ENCODE results near the gene RABGAP1L.

RABGAP1L gene

GRCh38 chr1:174746024-174746808 is 586.9 kb downstream of the RABGAP1L start:
- Histone ChIP-seq H3K4me3 (ENCODE audit: extremely low read depth, insufficient read depth, low read length, poor library complexity, severe bottlenecking) (no peak overlapping the region), H3K36me3 (ENCODE audit: control insufficient read depth, insufficient read depth, low read length) (no peaks in the 10 kb centered on the region), H3K27ac (ENCODE audit: low read depth, low read length, severe bottlenecking) (no peak overlapping the region), H3K4me1 (ENCODE audit: control insufficient read depth, insufficient read depth, low read length, poor library complexity, severe bottlenecking) (no peaks in the 10 kb centered on the region), H3K9me3 (ENCODE audit: control insufficient read depth, low read length) (no peaks in the 10 kb centered on the region)
- 80 to 89% methylated on average over 1 to 2 of the region's 2 CpGs for WGBS, 2 experiments (ENCODE audit: insufficient coverage in 2 of 2)

DNA sequence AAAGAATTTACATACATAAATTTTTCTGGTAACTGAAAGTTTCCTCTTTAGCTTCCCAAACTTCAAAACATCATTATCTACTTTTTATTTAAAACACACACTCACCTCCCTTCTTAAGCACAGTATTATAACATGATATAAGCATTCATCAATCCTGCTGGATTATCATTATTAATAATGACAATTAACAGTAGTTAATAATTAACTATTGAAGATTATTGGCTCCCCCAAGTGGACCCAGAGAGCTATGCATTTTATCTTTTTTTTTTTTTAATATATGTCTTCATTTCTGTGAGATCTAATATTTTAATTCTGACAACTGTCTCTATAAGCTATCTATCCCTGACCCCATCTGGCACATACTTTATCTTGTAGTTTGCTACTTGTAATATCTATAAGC is 588.3 kb downstream of the RABGAP1L start:
- H3K36me3 ChIP-seq (ENCODE audit: control insufficient read depth, insufficient read depth, low read length): no peaks in the 10 kb centered on the region
- H3K4me3 ChIP-seq (ENCODE audit: extremely low read depth, insufficient read depth, low read length, poor library complexity, severe bottlenecking): no peak overlapping the region
- H3K4me1 ChIP-seq (ENCODE audit: control insufficient read depth, insufficient read depth, low read length, poor library complexity, severe bottlenecking): no peaks in the 10 kb centered on the region
- no peaks in the 10 kb centered on the region for H3K9me3 ChIP-seq (ENCODE audit: control insufficient read depth, low read length)
- no peak overlapping the region for H3K27ac ChIP-seq (ENCODE audit: low read depth, low read length, severe bottlenecking)

- 95 to 96% methylated on average over 7 of the region's 7 CpGs for WGBS, 2 experiments (ENCODE audit: insufficient coverage in 2 of 2)
- Histone ChIP-seq H3K27ac (ENCODE audit: low read depth, low read length, severe bottlenecking) (no peak overlapping the region), H3K4me3 (ENCODE audit: extremely low read depth, insufficient read depth, low read length, poor library complexity, severe bottlenecking) (no peak overlapping the region), H3K9me3 (ENCODE audit: control insufficient read depth, low read length) (no peaks in the 10 kb centered on the region), H3K4me1 (ENCODE audit: control insufficient read depth, insufficient read depth, low read length, poor library complexity, severe bottlenecking) (no peaks in the 10 kb centered on the region), H3K36me3 (ENCODE audit: control insufficient read depth, insufficient read depth, low read length) (no peaks in the 10 kb centered on the region)
Measured at GRCh38 chr1:174748586-174748985, 589.3 kb downstream of the RABGAP1L start.

GRCh38 chr1:174753131-174753530 is 593.8 kb downstream of the RABGAP1L start:
- Histone ChIP-seq H3K36me3 (ENCODE audit: control insufficient read depth, insufficient read depth, low read length) (no peaks in the 10 kb centered on the region), H3K9me3 (ENCODE audit: control insufficient read depth, low read length) (no peaks in the 10 kb centered on the region), H3K4me1 (ENCODE audit: control insufficient read depth, insufficient read depth, low read length, poor library complexity, severe bottlenecking) (no peaks in the 10 kb centered on the region), H3K4me3 (ENCODE audit: extremely low read depth, insufficient read depth, low read length, poor library complexity, severe bottlenecking) (no peak overlapping the region), H3K27ac (ENCODE audit: low read depth, low read length, severe bottlenecking) (no peak overlapping the region)
- no CpG with 5 or more reads among the region's 1 CpG for WGBS, 2 experiments (ENCODE audit: insufficient coverage in 2 of 2)

GRCh38 chr1:174761335-174761734 is 602.0 kb downstream of the RABGAP1L start:
- H3K9me3 ChIP-seq (ENCODE audit: control insufficient read depth, low read length): no peaks in the 10 kb centered on the region
- H3K4me1 ChIP-seq (ENCODE audit: control insufficient read depth, insufficient read depth, low read length, poor library complexity, severe bottlenecking): no peaks in the 10 kb centered on the region
- 92 to 93% methylated on average over 14 to 16 of the region's 19 CpGs for WGBS, 2 experiments (ENCODE audit: insufficient coverage in 2 of 2)
- H3K36me3 ChIP-seq (ENCODE audit: control insufficient read depth, insufficient read depth, low read length): no peaks in the 10 kb centered on the region
- H3K4me3 ChIP-seq (ENCODE audit: extremely low read depth, insufficient read depth, low read length, poor library complexity, severe bottlenecking): no peak overlapping the region
- no peak overlapping the region for H3K27ac ChIP-seq (ENCODE audit: low read depth, low read length, severe bottlenecking)

- H3K4me3 ChIP-seq (ENCODE audit: extremely low read depth, insufficient read depth, low read length, poor library complexity, severe bottlenecking): no peak overlapping the region
- WGBS, 2 experiments (ENCODE audit: insufficient coverage in 2 of 2): 97 to 100% methylated on average over 2 to 4 of the region's 4 CpGs
- H3K4me1 ChIP-seq (ENCODE audit: control insufficient read depth, insufficient read depth, low read length, poor library complexity, severe bottlenecking): no peaks in the 10 kb centered on the region
- H3K36me3 ChIP-seq (ENCODE audit: control insufficient read depth, insufficient read depth, low read length): no peaks in the 10 kb centered on the region
- H3K27ac ChIP-seq (ENCODE audit: low read depth, low read length, severe bottlenecking): no peak overlapping the region
- H3K9me3 ChIP-seq (ENCODE audit: control insufficient read depth, low read length): no peaks in the 10 kb centered on the region
Measured at GRCh38 chr1:174761901-174762585, 602.7 kb downstream of the RABGAP1L start.

GRCh38 chr1:174764191-174764590 is 604.9 kb downstream of the RABGAP1L start:
- H3K9me3 ChIP-seq (ENCODE audit: control insufficient read depth, low read length): no peaks in the 10 kb centered on the region
- no peak overlapping the region for H3K27ac ChIP-seq (ENCODE audit: low read depth, low read length, severe bottlenecking)
- 94 to 100% methylated on average over 2 of the region's 2 CpGs for WGBS, 2 experiments (ENCODE audit: insufficient coverage in 2 of 2)
- no peaks in the 10 kb centered on the region for H3K36me3 ChIP-seq (ENCODE audit: control insufficient read depth, insufficient read depth, low read length)
- no peak overlapping the region for H3K4me3 ChIP-seq (ENCODE audit: extremely low read depth, insufficient read depth, low read length, poor library complexity, severe bottlenecking)
- no peaks in the 10 kb centered on the region for H3K4me1 ChIP-seq (ENCODE audit: control insufficient read depth, insufficient read depth, low read length, poor library complexity, severe bottlenecking)

DNA sequence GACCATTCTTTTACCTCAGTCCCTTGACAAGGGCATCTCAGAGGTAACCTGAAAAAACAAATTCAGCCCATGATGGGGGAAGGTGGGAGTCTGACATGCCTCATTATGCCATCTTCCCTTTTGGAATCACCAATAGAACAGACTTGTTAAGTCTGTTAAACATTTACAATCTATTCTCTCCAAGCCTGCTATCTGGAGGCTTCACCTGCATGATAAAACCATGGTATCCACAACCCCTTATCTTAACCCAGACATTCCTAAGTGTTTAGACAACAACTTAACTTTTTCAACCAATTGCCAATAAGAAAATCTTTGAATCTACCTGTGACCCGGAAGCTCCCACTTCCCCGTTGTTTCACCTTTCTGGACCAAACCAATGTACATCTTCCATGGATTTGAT is 607.4 kb downstream of the RABGAP1L start:
- 93% methylated on average over 2 of the region's 2 CpGs; no CpG with 5 or more reads in 1 of the 2 experiments for WGBS, 2 experiments (ENCODE audit: insufficient coverage in 2 of 2)
- H3K36me3 ChIP-seq (ENCODE audit: control insufficient read depth, insufficient read depth, low read length): no peaks in the 10 kb centered on the region
- no peak overlapping the region for H3K4me3 ChIP-seq (ENCODE audit: extremely low read depth, insufficient read depth, low read length, poor library complexity, severe bottlenecking)
- no peaks in the 10 kb centered on the region for H3K9me3 ChIP-seq (ENCODE audit: control insufficient read depth, low read length)
- H3K27ac ChIP-seq (ENCODE audit: low read depth, low read length, severe bottlenecking): no peak overlapping the region
- H3K4me1 ChIP-seq (ENCODE audit: control insufficient read depth, insufficient read depth, low read length, poor library complexity, severe bottlenecking): no peaks in the 10 kb centered on the region

DNA sequence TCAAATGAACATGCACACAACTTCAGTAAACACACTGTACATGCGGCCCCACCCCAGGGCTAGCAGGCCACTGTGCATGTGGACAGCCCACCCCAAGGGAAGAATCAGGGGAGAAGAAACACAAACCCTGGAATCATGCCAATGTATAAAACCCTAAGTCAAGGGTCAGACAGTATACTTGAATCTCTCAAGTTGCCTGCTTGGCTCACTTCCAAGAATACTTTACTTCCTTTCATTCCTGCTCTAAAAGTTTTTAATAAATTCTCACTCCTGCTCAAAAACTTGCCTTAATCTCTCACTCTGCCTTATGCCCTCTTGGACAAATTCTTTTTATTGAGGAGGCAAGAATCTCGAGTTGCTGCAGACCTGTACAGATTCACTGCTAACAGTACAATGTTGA is 609.2 kb downstream of the RABGAP1L start:
- Histone ChIP-seq H3K27ac (ENCODE audit: low read depth, low read length, severe bottlenecking) (no peak overlapping the region), H3K36me3 (ENCODE audit: control insufficient read depth, insufficient read depth, low read length) (no peaks in the 10 kb centered on the region), H3K4me3 (ENCODE audit: extremely low read depth, insufficient read depth, low read length, poor library complexity, severe bottlenecking) (no peak overlapping the region), H3K4me1 (ENCODE audit: control insufficient read depth, insufficient read depth, low read length, poor library complexity, severe bottlenecking) (no peaks in the 10 kb centered on the region), H3K9me3 (ENCODE audit: control insufficient read depth, low read length) (no peaks in the 10 kb centered on the region)
- WGBS, 2 experiments (ENCODE audit: insufficient coverage in 2 of 2): no CpG with 5 or more reads among the region's 2 CpGs

GRCh38 chr1:174768949-174769348 is 609.6 kb downstream of the RABGAP1L start:
- WGBS, 2 experiments (ENCODE audit: insufficient coverage in 2 of 2): 79% methylated on average over 2 of the region's 2 CpGs; no CpG with 5 or more reads in 1 of the 2 experiments
- Histone ChIP-seq H3K4me3 (ENCODE audit: extremely low read depth, insufficient read depth, low read length, poor library complexity, severe bottlenecking) (no peak overlapping the region), H3K36me3 (ENCODE audit: control insufficient read depth, insufficient read depth, low read length) (no peaks in the 10 kb centered on the region), H3K9me3 (ENCODE audit: control insufficient read depth, low read length) (no peaks in the 10 kb centered on the region), H3K4me1 (ENCODE audit: control insufficient read depth, insufficient read depth, low read length, poor library complexity, severe bottlenecking) (no peaks in the 10 kb centered on the region), H3K27ac (ENCODE audit: low read depth, low read length, severe bottlenecking) (no peak overlapping the region)

DNA sequence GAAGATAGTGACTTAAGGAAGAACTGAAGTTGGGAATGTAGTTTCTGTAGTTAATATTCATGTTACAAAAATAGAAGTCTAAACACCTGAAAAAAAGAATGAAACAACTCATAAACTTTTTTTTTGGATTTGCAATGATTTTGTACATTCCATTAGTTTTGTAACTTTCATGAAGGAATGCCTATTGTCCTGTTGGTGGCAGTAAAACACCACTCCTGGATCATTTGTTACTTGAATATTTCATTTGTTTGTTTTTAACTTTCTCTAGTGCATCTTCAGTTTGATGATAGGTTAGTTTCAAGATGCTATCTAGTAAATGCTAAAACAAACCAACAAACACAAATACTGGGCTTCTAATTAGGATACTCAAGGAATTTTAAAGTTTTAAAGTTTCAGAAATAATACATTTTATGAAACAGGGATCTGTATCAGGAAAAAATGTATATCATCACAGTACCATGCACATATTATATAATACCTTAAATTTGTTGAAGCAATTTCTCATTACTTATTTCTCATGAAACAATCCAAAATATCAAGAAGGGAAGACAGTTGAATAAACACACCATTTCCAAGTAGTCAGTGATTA is 610.7 kb downstream of the RABGAP1L start:
- Histone ChIP-seq H3K27ac (ENCODE audit: low read depth, low read length, severe bottlenecking) (no peak overlapping the region), H3K9me3 (ENCODE audit: control insufficient read depth, low read length) (no peaks in the 10 kb centered on the region)

More for the DNA sequence above, 610.7 kb downstream of the RABGAP1L start:
- H3K36me3 ChIP-seq (ENCODE audit: control insufficient read depth, insufficient read depth, low read length): no peaks in the 10 kb centered on the region
- H3K4me1 ChIP-seq (ENCODE audit: control insufficient read depth, insufficient read depth, low read length, poor library complexity, severe bottlenecking): no peaks in the 10 kb centered on the region
- no peak overlapping the region for H3K4me3 ChIP-seq (ENCODE audit: extremely low read depth, insufficient read depth, low read length, poor library complexity, severe bottlenecking)
